ENCODE measurements around the gene SLC10A4. TPM values are rescaled to one million over a fixed set of nuclear protein-coding genes. Genes with fewer than 3 reads are reported as not detected.

SLC10A4 gene
- total and polyA plus RNA-seq, 2 of the 4 experiments (the other 2 are of a cell fraction): not detected

DNA sequence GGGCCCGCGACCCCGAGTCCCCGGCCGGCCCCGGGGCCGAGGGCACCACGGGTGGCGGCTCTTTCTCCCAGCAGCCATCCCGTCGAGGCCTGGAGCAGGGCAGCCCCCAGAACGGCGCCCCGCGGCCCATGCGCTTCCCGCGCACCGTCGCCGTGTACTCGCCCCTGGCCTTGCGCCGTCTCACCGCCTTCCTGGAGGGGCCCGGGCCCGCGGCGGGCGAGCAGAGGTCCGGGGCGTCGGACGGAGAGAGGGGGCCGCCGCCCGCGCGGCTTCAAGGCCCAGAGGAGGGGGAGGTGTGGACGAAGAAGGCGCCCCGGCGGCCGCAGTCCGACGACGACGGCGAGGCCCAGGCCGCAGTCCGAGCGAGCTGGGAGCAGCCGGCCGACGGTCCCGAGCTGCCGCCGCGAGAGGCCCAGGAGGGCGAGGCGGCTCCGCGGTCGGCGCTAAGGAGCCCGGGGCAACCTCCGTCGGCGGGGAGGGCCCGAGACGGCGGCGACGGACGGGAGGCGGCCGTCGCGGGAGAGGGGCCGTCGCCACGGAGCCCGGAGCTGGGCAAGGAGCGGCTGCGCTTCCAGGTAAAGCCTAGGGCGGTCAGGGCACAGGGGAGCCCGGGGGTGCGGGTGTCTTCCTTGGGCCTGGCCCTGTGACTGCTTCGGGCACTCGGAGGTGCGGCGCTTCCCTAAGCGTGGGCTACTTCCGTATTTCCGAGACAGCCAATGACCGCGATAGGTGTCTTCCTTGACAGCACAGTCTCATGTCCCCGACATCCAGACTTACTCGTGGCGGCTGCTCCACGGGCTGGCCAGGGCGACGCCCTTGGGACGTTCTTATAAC, 7.8 kb downstream of the SLC10A4 start:
- Histone ChIP-seq H3K4me2 (ENCODE audit: low read depth, low read length) (no peak overlapping the region), H3K23ac (ENCODE audit: low read depth, low read length) (no peak overlapping the region), H2AK5ac (ENCODE audit: low read depth, low read length) (no peak overlapping the region), H2BK5ac (ENCODE audit: low read depth, low read length, poor library complexity, severe bottlenecking) (no peak overlapping the region), H2AFZ (replicated peaks; ENCODE audit: low read length, poor library complexity) (peak overlapping the region; percentile 78), H3K79me1 (ENCODE audit: low read depth in 1 of 2, low read length in 2 of 2) (no peaks in the 10 kb centered on the region), H3K18ac (ENCODE audit: low read depth, low read length) (no peak overlapping the region), H3K36me3 (ENCODE audit: control insufficient read depth, insufficient read depth, low read length) (no peaks in the 10 kb centered on the region; the same call in 1 of the 2 replicates), H2BK20ac (ENCODE audit: low read depth, low read length) (no peak overlapping the region), H3K4me3 (ENCODE audit: insufficient read depth, low read depth, low read length) (no peak overlapping the region), H4K5ac (ENCODE audit: low read depth, low read length) (no peak overlapping the region), H3K14ac (replicated peaks; ENCODE audit: low read depth, low read length) (no peak overlapping the region), H2AK9ac (replicated peaks; ENCODE audit: low read depth, low read length, poor library complexity) (no peak overlapping the region), H3K4me1 (ENCODE audit: control insufficient read depth, insufficient read depth, low read length) (no peaks in the 10 kb centered on the region), H4K91ac (ENCODE audit: insufficient read depth, low read depth, low read length) (no peak overlapping the region), H2BK120ac (ENCODE audit: low read depth, low read length) (no peak overlapping the region), H2BK15ac (ENCODE audit: low read depth, low read length) (no peak overlapping the region), H3K9ac (ENCODE audit: low read depth, low read length) (no peak overlapping the region), H3K27ac (ENCODE audit: insufficient read depth, low read length) (no peak overlapping the region), H3K27me3 (ENCODE audit: control insufficient read depth, insufficient read depth, low read length) (peaks cover 55% of the 10 kb centered on the region), H3K4ac (ENCODE audit: low read depth, low read length) (no peak overlapping the region), H4K20me1 (ENCODE audit: insufficient read depth, low read length) (no peaks in the 10 kb centered on the region), H3K9me3 (ENCODE audit: control insufficient read depth, insufficient read depth, low read length) (peaks cover 18% of the 10 kb centered on the region), H3K56ac (ENCODE audit: extremely low read depth, insufficient read depth, low read length) (no peak overlapping the region; the same call in 1 of the 2 replicates), H3K9me1 (ENCODE audit: insufficient read depth, low read length) (no peaks in the 10 kb centered on the region; the same call in 1 of the 2 replicates), H4K8ac (ENCODE audit: low read depth in 2 of 2, low read length in 2 of 2) (no peak overlapping the region)
- 7% methylated on average over 55 of the region's 104 CpGs; no CpG with 5 or more reads in 1 of the 2 experiments for WGBS, 2 experiments (ENCODE audit: extremely low coverage in 2 of 2, insufficient read length in 1 of 2)
- dilution Hi-C loops (cut with HindIII; ENCODE audit: low sequenced_read_pairs, unreplicated experiment) (no loop called here), intact Hi-C loops (cut with micrococcal nuclease) (no loop called here), in situ Hi-C loops (cut with MboI; ENCODE audit: low sequenced_read_pairs) (loop anchor here (25.0 kb wide), 1 partner anchor 104 kb away; no protein-coding TSS in a partner anchor)
- TF ChIP-seq RFX5 (IDR thresholded peaks at IDR 0.05; ENCODE audit: low read depth, low read length): no peak
- TF ChIP-seq NFE2L2 (IDR thresholded peaks at IDR 0.05; ENCODE audit: low read depth, low read length): no peak
- no peak for TF ChIP-seq MXI1 (IDR thresholded peaks at IDR 0.05; ENCODE audit: borderline replicate concordance, low read depth, low read length)
- TF ChIP-seq MAZ (IDR thresholded peaks at IDR 0.05; ENCODE audit: borderline replicate concordance, low read depth, low read length): no peak
- TF ChIP-seq, protein P1, sequence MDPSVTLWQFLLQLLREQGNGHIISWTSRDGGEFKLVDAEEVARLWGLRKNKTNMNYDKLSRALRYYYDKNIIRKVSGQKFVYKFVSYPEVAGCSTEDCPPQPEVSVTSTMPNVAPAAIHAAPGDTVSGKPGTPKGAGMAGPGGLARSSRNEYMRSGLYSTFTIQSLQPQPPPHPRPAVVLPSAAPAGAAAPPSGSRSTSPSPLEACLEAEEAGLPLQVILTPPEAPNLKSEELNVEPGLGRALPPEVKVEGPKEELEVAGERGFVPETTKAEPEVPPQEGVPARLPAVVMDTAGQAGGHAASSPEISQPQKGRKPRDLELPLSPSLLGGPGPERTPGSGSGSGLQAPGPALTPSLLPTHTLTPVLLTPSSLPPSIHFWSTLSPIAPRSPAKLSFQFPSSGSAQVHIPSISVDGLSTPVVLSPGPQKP (IDR thresholded peaks at IDR 0.05; ENCODE audit: borderline replicate concordance, low read depth, low read length): no peak
- TF ChIP-seq RCOR1 (IDR thresholded peaks at IDR 0.05; ENCODE audit: insufficient replicate concordance, low read length): no peak
- TF ChIP-seq CEBPB (IDR thresholded peaks at IDR 0.05; ENCODE audit: low read depth, low read length): no peak
- no peak for TF ChIP-seq CHD1 (IDR thresholded peaks at IDR 0.05; ENCODE audit: low read depth, low read length)
- no peak for TF ChIP-seq SMC3 (IDR thresholded peaks at IDR 0.05; ENCODE audit: low read depth, low read length)
- TF ChIP-seq POLR2A (IDR thresholded peaks at IDR 0.05; ENCODE audit: low read depth, low read length): no peak
- ChIA-PET CTCF (no interaction called here), POLR2A (ENCODE audit: unreplicated experiment) (no interaction called here)
- no peak for DNase-seq
- no peak for ATAC-seq (ENCODE audit: low read depth)
- no TSS peak for BruUV-seq (replicated peaks)
